ENCODE measurements around the gene OSBP2. TPM values are rescaled to one million over a fixed set of nuclear protein-coding genes. Genes with fewer than 3 reads are reported as not detected.

The OSBP2 gene
- total and polyA plus RNA-seq, 5 donors = 4.1 to 12.3 (median 7.8) TPM

DNA sequence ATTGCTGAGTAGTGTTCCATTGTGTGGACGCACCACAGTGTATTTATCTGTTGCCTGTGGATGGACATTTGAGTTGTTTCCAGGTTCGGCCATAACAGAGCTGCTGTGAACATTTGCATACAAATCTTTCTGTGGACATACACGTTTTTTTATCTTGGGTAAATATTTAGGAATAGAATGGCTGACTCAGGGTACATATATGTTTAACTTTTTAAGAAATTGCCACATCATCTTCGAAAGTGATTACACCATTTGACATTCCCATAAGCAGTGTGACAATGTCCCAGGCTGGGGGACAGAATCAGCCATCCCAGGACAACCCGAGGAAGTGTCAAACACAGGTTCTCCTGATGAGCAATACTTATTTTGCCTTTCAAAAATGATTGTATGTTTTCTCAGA is 87.9 kb downstream of the OSBP2 start:
- Histone ChIP-seq H3K27me3 (ENCODE audit: control insufficient read depth, insufficient read depth) (no peaks in the 10 kb centered on the region), H3K4me1 (ENCODE audit: control insufficient read depth, insufficient read depth, low read length) (peaks cover 3% of the 10 kb centered on the region), H3K27ac (ENCODE audit: low read length) (no peak overlapping the region), H3K4me3 (ENCODE audit: low read length) (no peak overlapping the region), H3K9me3 (ENCODE audit: control insufficient read depth, low read length) (no peaks in the 10 kb centered on the region)
- intact Hi-C loops (cut with DNase I) = no loop called here
- ATAC-seq (no peak), DNase-seq (no peak)
- WGBS = 69% methylated on average over 5 of the region's 5 CpGs

GRCh38 chr22:30783021-30783420 is 88.3 kb downstream of the OSBP2 start:
- H3K4me1 ChIP-seq (ENCODE audit: control insufficient read depth, insufficient read depth, low read length) = peaks cover 3% of the 10 kb centered on the region
- H3K27me3 ChIP-seq (ENCODE audit: control insufficient read depth, insufficient read depth) = no peaks in the 10 kb centered on the region
- no peak overlapping the region for H3K27ac ChIP-seq (ENCODE audit: low read length)
- ATAC-seq = no peak
- intact Hi-C loops (cut with DNase I) = no loop called here
- no peak overlapping the region for H3K4me3 ChIP-seq (ENCODE audit: low read length)
- WGBS = 96% methylated on average over 2 of the region's 2 CpGs
- no peak for DNase-seq
- no peaks in the 10 kb centered on the region for H3K9me3 ChIP-seq (ENCODE audit: control insufficient read depth, low read length)

GRCh38 chr22:30785527-30785926 is 90.9 kb downstream of the OSBP2 start:
- Histone ChIP-seq H3K4me3 (ENCODE audit: low read length) (no peak overlapping the region), H3K27ac (ENCODE audit: low read length) (no peak overlapping the region), H3K27me3 (ENCODE audit: control insufficient read depth, insufficient read depth) (no peaks in the 10 kb centered on the region), H3K9me3 (ENCODE audit: control insufficient read depth, low read length) (no peaks in the 10 kb centered on the region), H3K4me1 (ENCODE audit: control insufficient read depth, insufficient read depth, low read length) (no peaks in the 10 kb centered on the region)
- WGBS = 77% methylated on average over 2 of the region's 2 CpGs
- DNase-seq (no peak), ATAC-seq (no peak)
- intact Hi-C loops (cut with DNase I) = no loop called here

- Histone ChIP-seq H3K4me1 (ENCODE audit: control insufficient read depth, insufficient read depth, low read length) (no peaks in the 10 kb centered on the region), H3K27ac (ENCODE audit: low read length) (no peak overlapping the region), H3K27me3 (ENCODE audit: control insufficient read depth, insufficient read depth) (no peaks in the 10 kb centered on the region), H3K4me3 (ENCODE audit: low read length) (no peak overlapping the region), H3K9me3 (ENCODE audit: control insufficient read depth, low read length) (no peaks in the 10 kb centered on the region)
- WGBS = 83% methylated on average over 2 of the region's 2 CpGs
- no peak for DNase-seq
- ATAC-seq = no peak
- intact Hi-C loops (cut with DNase I) = no loop called here
These were observed 95.7 kb downstream of the OSBP2 start for GRCh38 chr22:30790366-30790765.

- intact Hi-C loops (cut with DNase I) = no loop called here
- no peak for DNase-seq
- no peaks in the 10 kb centered on the region for H3K27me3 ChIP-seq (ENCODE audit: control insufficient read depth, insufficient read depth)
- H3K4me3 ChIP-seq (ENCODE audit: low read length) = no peak overlapping the region
- no peaks in the 10 kb centered on the region for H3K4me1 ChIP-seq (ENCODE audit: control insufficient read depth, insufficient read depth, low read length)
- 82% methylated on average over 4 of the region's 4 CpGs for whole genome bisulfite sequencing
- no peak for ATAC-seq
- no peaks in the 10 kb centered on the region for H3K9me3 ChIP-seq (ENCODE audit: control insufficient read depth, low read length)
- H3K27ac ChIP-seq (ENCODE audit: low read length) = no peak overlapping the region
These were observed 97.8 kb downstream of the OSBP2 start for GRCh38 chr22:30792456-30792855.

- H3K9me3 ChIP-seq (ENCODE audit: control insufficient read depth, low read length) = no peaks in the 10 kb centered on the region
- WGBS = 79% methylated on average over 2 of the region's 2 CpGs
- intact Hi-C loops (cut with DNase I) = no loop called here
- no peak overlapping the region for H3K4me3 ChIP-seq (ENCODE audit: low read length)
- DNase-seq (no peak), ATAC-seq (no peak)
- no peaks in the 10 kb centered on the region for H3K4me1 ChIP-seq (ENCODE audit: control insufficient read depth, insufficient read depth, low read length)
- H3K27me3 ChIP-seq (ENCODE audit: control insufficient read depth, insufficient read depth) = no peaks in the 10 kb centered on the region
- H3K27ac ChIP-seq (ENCODE audit: low read length) = no peak overlapping the region
These were observed 100.4 kb downstream of the OSBP2 start for GRCh38 chr22:30795118-30795517.

GRCh38 chr22:30801695-30802094 is 107.0 kb downstream of the OSBP2 start:
- H3K9me3 ChIP-seq (ENCODE audit: control insufficient read depth, low read length) = no peaks in the 10 kb centered on the region
- peaks cover 2% of the 10 kb centered on the region for H3K4me1 ChIP-seq (ENCODE audit: control insufficient read depth, insufficient read depth, low read length)
- ATAC-seq = no peak
- WGBS = 77% methylated on average over 3 of the region's 3 CpGs
- H3K27ac ChIP-seq (ENCODE audit: low read length) = no peak overlapping the region
- DNase-seq = no peak
- no peaks in the 10 kb centered on the region for H3K27me3 ChIP-seq (ENCODE audit: control insufficient read depth, insufficient read depth)
- intact Hi-C loops (cut with DNase I) = no loop called here
- H3K4me3 ChIP-seq (ENCODE audit: low read length) = no peak overlapping the region

GRCh38 chr22:30802202-30803166 is 107.8 kb downstream of the OSBP2 start:
- DNase-seq = peak; percentile 89 to 96 (median 95)
- intact Hi-C loops (cut with DNase I) = no loop called here
- H3K4me1 ChIP-seq (ENCODE audit: control insufficient read depth, insufficient read depth, low read length) = peaks cover 2% of the 10 kb centered on the region
- H3K9me3 ChIP-seq (ENCODE audit: control insufficient read depth, low read length) = no peaks in the 10 kb centered on the region
- peak; percentile 99 to 100 for ATAC-seq
- no peaks in the 10 kb centered on the region for H3K27me3 ChIP-seq (ENCODE audit: control insufficient read depth, insufficient read depth)
- H3K4me3 ChIP-seq (ENCODE audit: low read length) = no peak overlapping the region
- H3K27ac ChIP-seq (ENCODE audit: low read length) = no peak overlapping the region
- 2% methylated on average over 85 of the region's 85 CpGs for WGBS

DNA sequence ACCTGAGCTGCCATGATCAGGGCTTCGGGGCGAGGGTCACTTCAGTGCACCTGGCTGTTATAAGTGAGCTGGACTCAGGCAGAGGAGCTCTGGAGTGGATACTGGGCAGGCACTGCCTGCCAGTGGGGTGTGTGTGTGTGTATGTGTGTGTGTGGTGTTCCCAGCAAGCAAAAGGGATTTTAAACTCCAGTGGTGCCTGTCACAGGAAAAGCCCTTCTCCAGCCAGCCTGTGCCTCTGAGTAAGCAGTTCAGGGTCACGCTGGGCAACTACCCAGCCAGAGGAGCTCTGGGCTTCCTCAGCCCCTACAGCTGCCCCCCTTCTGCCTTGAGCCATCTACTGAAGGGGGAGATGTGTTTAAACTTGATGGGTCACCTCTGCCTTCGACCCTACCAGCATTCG is 109.0 kb downstream of the OSBP2 start:
- no peak overlapping the region for H3K4me3 ChIP-seq (ENCODE audit: low read length)
- H3K4me1 ChIP-seq (ENCODE audit: control insufficient read depth, insufficient read depth, low read length) = peaks cover 2% of the 10 kb centered on the region
- ATAC-seq (no peak), DNase-seq (no peak)
- H3K9me3 ChIP-seq (ENCODE audit: control insufficient read depth, low read length) = no peaks in the 10 kb centered on the region
- 89% methylated on average over 5 of the region's 5 CpGs for WGBS
- no peaks in the 10 kb centered on the region for H3K27me3 ChIP-seq (ENCODE audit: control insufficient read depth, insufficient read depth)
- H3K27ac ChIP-seq (ENCODE audit: low read length) = no peak overlapping the region
- intact Hi-C loops (cut with DNase I) = no loop called here

GRCh38 chr22:30804626-30805025 is 110.0 kb downstream of the OSBP2 start:
- 74% methylated on average over 5 of the region's 5 CpGs for WGBS
- DNase-seq (no peak), ATAC-seq (no peak)
- no peak overlapping the region for H3K27ac ChIP-seq (ENCODE audit: low read length)
- H3K9me3 ChIP-seq (ENCODE audit: control insufficient read depth, low read length) = no peaks in the 10 kb centered on the region
- intact Hi-C loops (cut with DNase I) = no loop called here
- H3K27me3 ChIP-seq (ENCODE audit: control insufficient read depth, insufficient read depth) = no peaks in the 10 kb centered on the region
- H3K4me1 ChIP-seq (ENCODE audit: control insufficient read depth, insufficient read depth, low read length) = peaks cover 2% of the 10 kb centered on the region
- no peak overlapping the region for H3K4me3 ChIP-seq (ENCODE audit: low read length)

DNA sequence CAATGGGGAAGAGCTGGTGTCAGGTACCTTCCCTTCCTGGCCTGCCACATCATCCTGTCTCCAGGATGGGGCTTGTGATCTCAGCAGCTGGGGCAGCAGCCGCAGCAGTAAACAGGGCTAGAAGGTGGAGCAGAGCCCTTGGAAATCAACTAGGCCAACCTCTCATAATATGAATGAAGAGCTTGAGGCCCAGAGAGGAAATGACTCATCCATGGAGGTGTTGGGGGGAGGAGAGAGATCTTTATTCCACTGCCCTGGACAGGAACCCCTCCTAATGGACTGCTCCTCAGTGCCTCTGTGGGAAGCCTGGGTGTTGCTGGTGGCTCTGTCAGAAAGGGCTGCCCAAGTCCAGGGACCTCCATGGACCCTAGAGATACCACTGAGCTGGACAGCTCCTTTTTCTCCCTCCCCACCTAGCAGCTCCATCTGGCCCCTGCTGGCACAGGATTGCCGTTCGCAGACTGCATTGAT is 111.8 kb downstream of the OSBP2 start:
- WGBS = 54% methylated on average over 3 of the region's 3 CpGs
- intact Hi-C loops (cut with DNase I) = no loop called here
- Histone ChIP-seq H3K27me3 (ENCODE audit: control insufficient read depth, insufficient read depth) (no peaks in the 10 kb centered on the region), H3K4me1 (ENCODE audit: control insufficient read depth, insufficient read depth, low read length) (peaks cover 2% of the 10 kb centered on the region), H3K9me3 (ENCODE audit: control insufficient read depth, low read length) (no peaks in the 10 kb centered on the region), H3K27ac (ENCODE audit: low read length) (no peak overlapping the region), H3K4me3 (ENCODE audit: low read length) (no peak overlapping the region)
- no peak for ATAC-seq
- DNase-seq = no peak

Data from right cardiac atrium (tissue), 5 donors.